Kidney epithelial cell (primary cell): Measurements from ENCODE around the gene RSBN1L. TPM values are rescaled to one million over a fixed set of nuclear protein-coding genes. Genes with fewer than 3 reads are reported as not detected.

Experiments
- DNase-seq: peaks from one replicate; pipeline ENCODE4 v3.0.0-alpha.2; 2010; ENCODE audit warnings: low read depth
- H3K27me3 ChIP-seq: 2 replicates; pipeline ENCODE4 v1.6.0; 2011; ENCODE audit warnings: low read length; ENCODE audit not compliant: control insufficient read depth, insufficient read depth
- H3K36me3 ChIP-seq: 2 replicates; pipeline ENCODE4 v1.5.1; 2011; ENCODE audit warnings: low read length; ENCODE audit not compliant: control insufficient read depth, insufficient read depth
- H3K4me3 ChIP-seq: 2 replicates; pipeline ENCODE4 v1.5.1; 2011; ENCODE audit warnings: low read depth, mild to moderate bottlenecking, control low read depth, low read length
- total RNA-seq: library from RNA; depleted of rRNA; stranded (reverse); fragments of >200 nt; gene quantifications from 2 replicates; pipeline ENCODE4 v1.2.3, GENCODE V29; 2015
- TF ChIP-seq, protein P1 (sequence below): IDR thresholded peaks from 2 replicates; pipeline ENCODE4 v1.5.1; 2011; ENCODE audit warnings: mild to moderate bottlenecking, moderate library complexity, low read length, control low read depth, inconsistent platforms; ENCODE audit not compliant: insufficient read depth, poor library complexity, severe bottlenecking

Gene RSBN1L
- total RNA-seq, 1 donor from 2014 or later, result 8.7 TPM

DNA sequence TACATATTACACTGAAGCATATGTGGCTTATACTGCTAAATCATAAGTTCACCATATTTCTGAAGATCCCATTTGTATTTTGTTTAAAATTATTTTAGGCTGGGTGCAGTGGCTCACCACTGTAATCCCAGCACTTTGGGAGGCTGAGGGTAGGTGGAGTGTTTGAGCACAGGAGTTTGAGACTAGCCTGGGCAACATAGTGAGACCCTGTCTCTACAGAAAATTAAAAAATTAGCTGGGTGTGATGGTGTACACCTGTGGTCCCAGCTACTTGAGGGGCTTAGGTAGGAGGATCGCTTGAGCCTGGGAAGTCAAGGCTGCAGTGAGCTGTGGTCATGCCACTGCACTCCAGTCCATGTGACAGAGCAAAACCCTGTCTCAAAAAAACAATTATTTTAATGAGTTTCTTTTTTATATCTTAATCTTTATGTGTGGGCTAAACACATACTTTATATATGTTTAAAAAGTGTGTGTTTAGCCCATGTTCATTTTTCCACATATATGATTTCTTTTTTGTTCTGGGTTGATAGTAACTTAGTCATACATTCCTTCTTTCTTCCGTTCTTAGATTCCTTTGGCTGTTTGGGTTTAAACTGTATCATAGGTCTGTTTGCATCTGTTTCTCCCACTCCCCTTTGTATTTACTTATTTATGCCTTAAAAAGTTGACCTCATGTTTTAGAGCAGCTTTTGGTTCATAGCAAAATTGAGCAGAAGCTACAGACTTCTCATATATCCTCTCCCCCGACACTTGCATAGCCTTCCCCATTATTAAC, 33.5 kb downstream of the RSBN1L start:
- no peak for DNase-seq
- TF ChIP-seq, protein P1, sequence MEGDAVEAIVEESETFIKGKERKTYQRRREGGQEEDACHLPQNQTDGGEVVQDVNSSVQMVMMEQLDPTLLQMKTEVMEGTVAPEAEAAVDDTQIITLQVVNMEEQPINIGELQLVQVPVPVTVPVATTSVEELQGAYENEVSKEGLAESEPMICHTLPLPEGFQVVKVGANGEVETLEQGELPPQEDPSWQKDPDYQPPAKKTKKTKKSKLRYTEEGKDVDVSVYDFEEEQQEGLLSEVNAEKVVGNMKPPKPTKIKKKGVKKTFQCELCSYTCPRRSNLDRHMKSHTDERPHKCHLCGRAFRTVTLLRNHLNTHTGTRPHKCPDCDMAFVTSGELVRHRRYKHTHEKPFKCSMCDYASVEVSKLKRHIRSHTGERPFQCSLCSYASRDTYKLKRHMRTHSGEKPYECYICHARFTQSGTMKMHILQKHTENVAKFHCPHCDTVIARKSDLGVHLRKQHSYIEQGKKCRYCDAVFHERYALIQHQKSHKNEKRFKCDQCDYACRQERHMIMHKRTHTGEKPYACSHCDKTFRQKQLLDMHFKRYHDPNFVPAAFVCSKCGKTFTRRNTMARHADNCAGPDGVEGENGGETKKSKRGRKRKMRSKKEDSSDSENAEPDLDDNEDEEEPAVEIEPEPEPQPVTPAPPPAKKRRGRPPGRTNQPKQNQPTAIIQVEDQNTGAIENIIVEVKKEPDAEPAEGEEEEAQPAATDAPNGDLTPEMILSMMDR, result no peak

DNA sequence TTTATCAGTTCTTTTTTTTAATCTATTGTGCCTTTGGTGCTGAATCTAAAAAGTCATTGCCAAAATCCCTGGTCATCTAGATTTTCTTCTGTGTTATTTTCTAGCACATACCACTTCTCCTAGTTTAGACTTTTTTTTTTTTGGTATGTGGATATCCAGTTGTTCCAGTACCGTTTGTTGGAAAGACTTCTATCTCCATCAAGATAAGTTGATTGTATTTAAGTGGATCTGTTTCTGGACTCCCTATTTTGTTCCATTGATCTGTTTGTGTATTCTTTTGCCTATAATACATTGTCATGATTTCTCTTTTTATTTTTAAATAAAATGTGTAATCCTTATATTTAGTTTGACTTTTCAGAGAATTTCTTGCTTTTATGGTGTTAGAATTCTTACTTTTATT, 35.5 kb downstream of the RSBN1L start:
- H3K27me3 ChIP-seq, result no peaks in the 10 kb centered on the region
- H3K36me3 ChIP-seq, result no peaks in the 10 kb centered on the region
- H3K4me3 ChIP-seq, result no peak overlapping the region
- TF ChIP-seq, protein P1, result no peak
- no peak for DNase-seq

More for the DNA sequence above, 33.5 kb downstream of the RSBN1L start:
- H3K36me3 ChIP-seq, result no peaks in the 10 kb centered on the region
- H3K27me3 ChIP-seq, result no peaks in the 10 kb centered on the region
- no peak overlapping the region for H3K4me3 ChIP-seq

DNA sequence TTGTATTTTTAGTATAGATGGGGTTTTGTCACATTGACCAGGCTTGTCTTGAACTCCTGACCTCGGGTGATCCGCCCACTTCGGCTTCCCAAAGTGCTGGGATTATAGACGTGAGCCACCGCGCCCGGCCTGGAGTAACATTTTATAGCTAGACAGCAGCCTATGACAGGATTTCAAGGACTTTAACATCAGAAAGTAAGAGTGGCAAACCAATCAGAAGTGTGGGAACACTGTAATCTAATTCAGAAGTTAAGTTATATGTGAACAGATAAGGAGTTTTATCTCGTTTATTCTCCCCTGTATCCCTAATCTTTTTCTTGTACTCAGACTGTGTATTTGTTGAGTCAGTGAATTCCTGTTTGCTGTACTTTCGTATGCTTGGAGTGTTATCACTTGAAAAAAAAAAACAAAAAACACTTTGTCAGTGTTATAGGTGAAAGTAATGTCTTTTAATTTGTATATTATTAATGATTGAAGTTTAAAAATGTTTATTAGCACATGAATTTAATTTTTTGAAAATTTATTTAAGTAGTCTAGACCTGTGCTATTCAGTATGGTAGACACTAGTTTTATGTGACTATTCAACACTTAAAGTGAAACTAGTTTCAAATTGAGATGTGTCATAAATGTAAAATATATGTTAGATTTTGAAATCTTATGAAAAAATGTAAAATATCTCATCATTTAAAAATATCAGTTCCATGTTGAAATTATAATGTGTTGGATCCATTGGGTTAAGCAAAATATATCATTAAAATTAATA, 38.6 kb downstream of the RSBN1L start:
- H3K27me3 ChIP-seq, result no peaks in the 10 kb centered on the region
- no peak overlapping the region for H3K4me3 ChIP-seq
- TF ChIP-seq, protein P1, result no peak
- no peak for DNase-seq
- H3K36me3 ChIP-seq, result no peaks in the 10 kb centered on the region

DNA sequence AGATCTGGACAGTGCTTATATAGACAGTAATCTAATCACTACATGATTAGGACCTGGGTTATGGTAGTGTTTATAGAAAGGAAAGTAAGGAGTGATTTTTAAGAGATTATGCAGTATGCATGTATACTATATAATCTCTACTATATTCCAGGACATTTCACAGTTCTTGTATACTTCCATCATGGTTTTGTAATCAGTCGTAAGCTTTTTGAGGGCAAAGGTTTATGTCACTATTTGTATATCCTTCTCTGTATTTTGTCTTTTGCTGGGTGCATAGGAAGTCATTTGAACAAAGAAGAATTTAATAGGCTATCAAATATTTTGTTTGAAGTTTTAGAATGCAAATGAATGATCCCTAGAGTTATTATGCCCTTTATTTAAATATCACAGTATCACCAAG, 39.2 kb downstream of the RSBN1L start:
- Histone ChIP-seq H3K27me3 (no peaks in the 10 kb centered on the region), H3K36me3 (no peaks in the 10 kb centered on the region), H3K4me3 (no peak overlapping the region)
- TF ChIP-seq, protein P1, result no peak
- no peak for DNase-seq

DNA sequence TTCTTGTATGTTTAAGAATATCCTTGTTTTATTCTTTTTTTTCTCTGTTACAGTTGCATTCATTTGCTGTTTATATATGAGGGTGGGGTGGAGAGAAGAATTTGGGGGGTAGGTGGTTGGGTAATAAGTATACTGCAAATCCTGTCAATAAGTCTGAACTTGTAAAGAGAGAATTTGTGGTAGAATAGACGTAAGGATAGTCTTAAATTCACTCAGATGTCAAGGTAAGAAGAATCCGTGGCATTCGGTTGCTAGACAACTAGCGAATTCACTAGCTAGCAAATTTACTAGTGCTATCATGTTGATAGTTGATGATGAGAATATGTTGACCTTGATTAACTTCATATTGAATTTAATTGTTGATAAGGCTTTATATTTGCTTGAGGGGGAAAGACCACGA, 40.7 kb downstream of the RSBN1L start:
- Histone ChIP-seq H3K27me3 (no peaks in the 10 kb centered on the region), H3K4me3 (no peak overlapping the region), H3K36me3 (no peaks in the 10 kb centered on the region)
- DNase-seq, result no peak
- TF ChIP-seq, protein P1, result no peak
